ENCODE results near the gene ATG2A.

DNA sequence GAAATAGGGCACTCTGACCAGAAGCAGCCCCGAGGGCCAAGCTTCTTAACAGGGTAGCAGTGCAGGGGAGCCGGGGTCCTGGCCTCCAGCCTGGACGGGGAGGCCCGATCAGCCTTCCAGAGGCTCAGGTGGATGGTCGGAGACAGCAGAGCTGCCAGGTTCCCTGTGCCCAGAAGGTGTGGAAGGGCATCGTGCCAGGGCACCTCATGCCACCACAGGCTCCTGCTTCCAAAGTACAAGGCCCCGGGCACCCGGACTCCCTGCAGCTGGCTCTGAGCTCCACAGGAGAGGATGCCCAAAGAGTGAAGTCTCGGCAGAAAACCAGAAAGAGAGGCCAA is 52.9 kb downstream of the ATG2A start:
- no peak for TF ChIP-seq CTCF (IDR thresholded peaks at IDR 0.05)
- TF ChIP-seq EZH2 (IDR thresholded peaks at IDR 0.05) = no peak
